Measurements from ENCODE around the gene PNPLA3. TPM values are rescaled to one million over a fixed set of nuclear protein-coding genes. Genes with fewer than 3 reads are reported as not detected.

The PNPLA3 gene
- total RNA-seq, 1 experiment from 2014 or later = 4.9 TPM

- H3K9me3 ChIP-seq (ENCODE audit: control insufficient read depth, insufficient read depth, low read depth, low read length) = no peaks in the 10 kb centered on the region
- DNase-seq (ENCODE audit: low read depth, low spot score) = no peak
- no peaks in the 10 kb centered on the region for H3K36me3 ChIP-seq (ENCODE audit: control insufficient read depth, insufficient read depth, low read length)
- TF ChIP-seq SIN3A (IDR thresholded peaks at IDR 0.05; ENCODE audit: borderline replicate concordance, insufficient read depth, low read depth, low read length) = no peak
- no peak for TF ChIP-seq POLR2AphosphoS5 (IDR thresholded peaks at IDR 0.05; ENCODE audit: low read depth, low read length)
- TF ChIP-seq CTCF (IDR thresholded peaks at IDR 0.05) = peak; percentile 84
- no peak for TF ChIP-seq TCF7L2 (IDR thresholded peaks at IDR 0.05; ENCODE audit: low read depth, low read length)
- TF ChIP-seq REST (IDR thresholded peaks at IDR 0.05; ENCODE audit: insufficient read depth in 1 of 2, low read depth in 2 of 2, low read length in 1 of 2) = no peak
- peak; percentile 98 for ATAC-seq
- no peak overlapping the region for H3K27ac ChIP-seq (ENCODE audit: low read length)
- CTCF ChIA-PET = interaction anchor here (0.5 to 1.9 kb wide), 9 partner anchors 9 to 801 kb away, joined by 3 to 13 read pairs (median 5); partner anchors contain the start of gene PNPLA3
- H3K4me1 ChIP-seq (ENCODE audit: control insufficient read depth, insufficient read depth, low read length) = no peaks in the 10 kb centered on the region
- no peak overlapping the region for H3K4me3 ChIP-seq (ENCODE audit: low read depth in 2 of 2, low read length in 2 of 2)
- intact Hi-C loops (cut with micrococcal nuclease; ENCODE audit: unreplicated experiment) = no loop called here
- no peaks in the 10 kb centered on the region for H3K27me3 ChIP-seq (ENCODE audit: control insufficient read depth, insufficient read depth, low read length)
- BruUV-seq (replicated peaks) = no TSS peak
- in situ Hi-C loops (cut with HindIII; ENCODE audit: low pct_unique_long_range_greater_than_20kb, low sequenced_read_pairs) = no loop called here
- POLR2A ChIA-PET = no interaction called here
Observed at GRCh38 chr22:43945632-43946383, 22.2 kb downstream of the PNPLA3 start.

GRCh38 chr22:43946384-43946667, 22.7 kb downstream of the PNPLA3 start:
- intact Hi-C loops (cut with micrococcal nuclease; ENCODE audit: unreplicated experiment) = no loop called here

More at GRCh38 chr22:43946384-43946667, 22.7 kb downstream of the PNPLA3 start:
- H3K9me3 ChIP-seq (ENCODE audit: control insufficient read depth, insufficient read depth, low read depth, low read length) = no peaks in the 10 kb centered on the region
- ChIA-PET CTCF (interaction anchor here (0.6 to 1.9 kb wide), 8 partner anchors 8 to 801 kb away, joined by 3 to 13 read pairs (median 5); partner anchors contain the start of gene PNPLA3), POLR2A (no interaction called here)
- H3K27me3 ChIP-seq (ENCODE audit: control insufficient read depth, insufficient read depth, low read length) = no peaks in the 10 kb centered on the region
- no TSS peak for BruUV-seq (replicated peaks)
- DNase-seq (ENCODE audit: low read depth, low spot score) (no peak), ATAC-seq (peak; percentile 68)
- H3K4me3 ChIP-seq (ENCODE audit: low read depth in 2 of 2, low read length in 2 of 2) = no peak overlapping the region
- in situ Hi-C loops (cut with HindIII; ENCODE audit: low pct_unique_long_range_greater_than_20kb, low sequenced_read_pairs) = no loop called here
- TF ChIP-seq POLR2AphosphoS5 (IDR thresholded peaks at IDR 0.05; ENCODE audit: low read depth, low read length) (no peak), REST (IDR thresholded peaks at IDR 0.05; ENCODE audit: insufficient read depth in 1 of 2, low read depth in 2 of 2, low read length in 1 of 2) (no peak), CTCF (IDR thresholded peaks at IDR 0.05) (no peak), TCF7L2 (IDR thresholded peaks at IDR 0.05; ENCODE audit: low read depth, low read length) (no peak), SIN3A (IDR thresholded peaks at IDR 0.05; ENCODE audit: borderline replicate concordance, insufficient read depth, low read depth, low read length) (no peak)
- no peaks in the 10 kb centered on the region for H3K36me3 ChIP-seq (ENCODE audit: control insufficient read depth, insufficient read depth, low read length)
- no peak overlapping the region for H3K27ac ChIP-seq (ENCODE audit: low read length)
- no peaks in the 10 kb centered on the region for H3K4me1 ChIP-seq (ENCODE audit: control insufficient read depth, insufficient read depth, low read length)

Data from Panc1 (cell line).